OCI-LY1 (cell line): ENCODE data around the gene AP3S1.

ENCODE experiments used
- H2AFZ ChIP-seq: fragments of 200-600 bp; sonication (generic), shearing (Covaris generic); 2 replicates; pipeline ENCODE4 v1.6.0; 2014; ENCODE audit warnings: antibody characterized with exemption, mild to moderate bottlenecking, low read length
- H3F3A ChIP-seq: fragments of 200-600 bp; sonication (generic), shearing (Covaris generic); 2 replicates; pipeline ENCODE4 v1.6.0; 2014; ENCODE audit warnings: mild to moderate bottlenecking, antibody characterized with exemption, low read length, moderate library complexity; ENCODE audit not compliant: insufficient read depth
- H3K27ac ChIP-seq: fragments of 200-600 bp; sonication (generic); 2 replicates; pipeline ENCODE4 v1.5.1; 2014; ENCODE audit warnings: low read length, mixed run types, mild to moderate bottlenecking, low read depth; ENCODE audit not compliant: poor library complexity, severe bottlenecking
- H3K27me3 ChIP-seq: fragments of 200-600 bp; sonication (generic); 2 replicates; pipeline ENCODE4 v1.6.0; 2014; ENCODE audit warnings: antibody characterized with exemption, mild to moderate bottlenecking, low read length, moderate library complexity; ENCODE audit not compliant: insufficient read depth
- H3K36me3 ChIP-seq: fragments of 200-600 bp; sonication (generic); 2 replicates; pipeline ENCODE4 v1.6.1; 2014; ENCODE audit warnings: mild to moderate bottlenecking, antibody characterized with exemption, low read length, moderate library complexity, mixed read lengths; ENCODE audit not compliant: insufficient read depth
- H3K4me1 ChIP-seq: fragments of 200-600 bp; sonication (generic); 2 replicates; pipeline ENCODE4 v1.5.1; 2014; ENCODE audit warnings: mild to moderate bottlenecking, low read length, moderate library complexity; ENCODE audit not compliant: insufficient read depth, severe bottlenecking
- H3K4me2 ChIP-seq: fragments of 200-600 bp; sonication (generic), shearing (Covaris generic); 2 replicates; pipeline ENCODE4 v1.6.1; 2014; ENCODE audit warnings: low read length
- H3K4me3 ChIP-seq: fragments of 200-600 bp; sonication (generic); 2 replicates; pipeline ENCODE4 v1.5.1; 2014; ENCODE audit warnings: low read length, low read depth, mild to moderate bottlenecking, mixed read lengths; ENCODE audit not compliant: poor library complexity, severe bottlenecking
- H3K79me2 ChIP-seq: fragments of 200-600 bp; shearing (Covaris generic); 2 replicates; pipeline ENCODE4 v1.6.1; 2016; ENCODE audit warnings: mixed run types, low read length, mixed read lengths; ENCODE audit not compliant: insufficient read depth
- H3K9ac ChIP-seq: fragments of 200-600 bp; sonication (generic), shearing (Covaris generic); 2 replicates; pipeline ENCODE4 v1.6.1; 2014; ENCODE audit warnings: mild to moderate bottlenecking, low read length, mixed read lengths
- H3K9me2 ChIP-seq: fragments of 200-600 bp; sonication (generic), shearing (Covaris generic); 2 replicates; pipeline ENCODE4 v1.6.1; 2014; ENCODE audit warnings: low read depth, mild to moderate bottlenecking, low read length, mixed read lengths
- H3K9me3 ChIP-seq: fragments of 200-600 bp; shearing (Covaris generic); 2 replicates; pipeline ENCODE4 v1.6.1; 2014; ENCODE audit warnings: low read length, mixed read lengths
- H4K20me1 ChIP-seq: fragments of 200-600 bp; sonication (generic), shearing (Covaris generic); 2 replicates; pipeline ENCODE4 v1.6.0; 2016; ENCODE audit warnings: mild to moderate bottlenecking, low read length; ENCODE audit not compliant: insufficient read depth
- CTCF ChIP-seq: fragments of 200-600 bp; sonication (generic), shearing (Covaris generic); IDR thresholded peaks from 2 replicates; pipeline ENCODE4 v1.5.1; 2017; ENCODE audit warnings: mild to moderate bottlenecking, antibody characterized with exemption, low read length, moderate library complexity, mixed read lengths
- EZH2 ChIP-seq: fragments of 200-600 bp; sonication (generic), shearing (Covaris generic); IDR thresholded peaks from 2 replicates; pipeline ENCODE4 v1.8.0; 2017; ENCODE audit warnings: borderline replicate concordance, mixed run types, mild to moderate bottlenecking, antibody characterized with exemption, low read length, moderate library complexity, mixed read lengths

AP3S1 gene

GRCh38 chr5:115948091-115948534, 106.4 kb downstream of the AP3S1 start:
- Histone ChIP-seq H3K9me3 (no peaks in the 10 kb centered on the region), H3K27me3 (no peaks in the 10 kb centered on the region; the same call in 1 of the 2 replicates), H3K79me2 (no peaks in the 10 kb centered on the region), H3K4me3 (no peak overlapping the region), H3K9me2 (no peaks in the 10 kb centered on the region), H2AFZ (no peak overlapping the region), H4K20me1 (no peaks in the 10 kb centered on the region), H3K27ac (no peak overlapping the region), H3K4me1 (no peaks in the 10 kb centered on the region), H3K4me2 (no peak overlapping the region), H3F3A (no peaks in the 10 kb centered on the region), H3K9ac (no peak overlapping the region), H3K36me3 (no peaks in the 10 kb centered on the region)
- TF ChIP-seq EZH2 (no peak), CTCF (no peak)

DNA sequence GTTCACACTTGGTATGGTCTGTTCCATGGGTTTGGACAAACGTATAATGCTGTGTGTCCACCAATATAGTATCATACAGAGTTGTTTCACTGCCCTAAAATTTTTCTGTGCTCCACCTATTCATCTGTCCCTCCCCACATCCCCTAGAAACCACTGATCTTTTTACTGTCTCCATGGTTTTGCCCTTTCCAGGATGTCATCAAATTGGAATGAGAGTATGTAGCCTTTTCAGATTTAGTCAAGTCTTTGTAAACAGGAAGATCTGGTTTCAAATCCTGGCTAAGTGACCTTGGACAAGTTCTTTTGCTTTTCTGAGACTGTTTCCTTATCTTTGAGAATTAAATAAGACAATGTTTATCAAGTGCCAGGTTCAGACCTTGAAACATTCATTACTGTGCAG, 107.4 kb downstream of the AP3S1 start:
- no peaks in the 10 kb centered on the region for H3K79me2 ChIP-seq
- no peaks in the 10 kb centered on the region for H3F3A ChIP-seq
- no peak overlapping the region for H2AFZ ChIP-seq
- H3K27me3 ChIP-seq = no peaks in the 10 kb centered on the region; the same call in 1 of the 2 replicates
- no peaks in the 10 kb centered on the region for H3K9me2 ChIP-seq
- H3K36me3 ChIP-seq = no peaks in the 10 kb centered on the region
- H3K4me2 ChIP-seq = no peak overlapping the region
- no peaks in the 10 kb centered on the region for H3K4me1 ChIP-seq
- TF ChIP-seq CTCF = no peak
- no peak for TF ChIP-seq EZH2
- H3K27ac ChIP-seq = no peak overlapping the region
- H3K4me3 ChIP-seq = no peak overlapping the region
- no peaks in the 10 kb centered on the region for H3K9me3 ChIP-seq
- no peak overlapping the region for H3K9ac ChIP-seq
- H4K20me1 ChIP-seq = no peaks in the 10 kb centered on the region

GRCh38 chr5:115952588-115952987, 110.9 kb downstream of the AP3S1 start:
- Histone ChIP-seq H3F3A (no peaks in the 10 kb centered on the region), H3K9me2 (no peaks in the 10 kb centered on the region), H3K4me3 (no peak overlapping the region), H3K79me2 (no peaks in the 10 kb centered on the region), H3K27me3 (no peaks in the 10 kb centered on the region), H3K9me3 (no peaks in the 10 kb centered on the region), H2AFZ (no peak overlapping the region), H4K20me1 (no peaks in the 10 kb centered on the region), H3K9ac (no peak overlapping the region), H3K27ac (no peak overlapping the region), H3K36me3 (no peaks in the 10 kb centered on the region), H3K4me2 (no peak overlapping the region), H3K4me1 (no peaks in the 10 kb centered on the region)
- TF ChIP-seq CTCF (no peak), EZH2 (no peak)
